Endodermal cell (in vitro differentiated cells): ENCODE measurements around the gene ZBTB26. TPM values are rescaled to one million over a fixed set of nuclear protein-coding genes. Genes with fewer than 3 reads are reported as not detected.

Source experiments
- DNase-seq: peaks from one replicate; pipeline ENCODE4 v3.0.0-alpha.2; 2017
- H3K27ac ChIP-seq: 2 replicates; pipeline ENCODE4 v1.5.1; 2013; ENCODE audit warnings: mild to moderate bottlenecking, low read depth, low read length, moderate library complexity
- H3K27me3 ChIP-seq: 2 replicates; pipeline ENCODE4 v1.6.1; 2013; ENCODE audit warnings: mild to moderate bottlenecking, low read length, moderate library complexity; ENCODE audit not compliant: insufficient read depth, control insufficient read depth, poor library complexity, severe bottlenecking
- H3K36me3 ChIP-seq: 2 replicates; pipeline ENCODE4 v1.7.0; 2013; ENCODE audit warnings: mild to moderate bottlenecking, low read length, moderate library complexity; ENCODE audit not compliant: control insufficient read depth, insufficient read depth
- H3K4me1 ChIP-seq: one replicate; pipeline ENCODE4 v1.7.0; 2013; ENCODE audit warnings: low read length; ENCODE audit not compliant: control insufficient read depth, insufficient read depth
- H3K4me3 ChIP-seq: 2 replicates; pipeline ENCODE4 v1.5.1; 2013; ENCODE audit warnings: mild to moderate bottlenecking, low read length, moderate library complexity
- H3K9ac ChIP-seq: 2 replicates; pipeline ENCODE4 v1.6.1; 2013; ENCODE audit warnings: mild to moderate bottlenecking, low read length, moderate library complexity; ENCODE audit not compliant: poor library complexity, severe bottlenecking; ENCODE audit errors: extremely low read depth
- H3K9me3 ChIP-seq: 2 replicates; pipeline ENCODE4 v1.6.1; 2013; ENCODE audit warnings: mild to moderate bottlenecking, low read length, moderate library complexity; ENCODE audit not compliant: control insufficient read depth
- H3K27ac Mint-ChIP-seq: 2 replicates; pipeline ENCODE4 v1.8.0; 2020; ENCODE audit warnings: mixed read lengths
- H3K27me3 Mint-ChIP-seq: 2 replicates; pipeline ENCODE4 v1.8.0; 2021; ENCODE audit warnings: mild to moderate bottlenecking, mixed read lengths; ENCODE audit not compliant: insufficient read depth
- H3K36me3 Mint-ChIP-seq: 2 replicates; pipeline ENCODE4 v1.8.0; 2020; ENCODE audit warnings: low read depth, mixed read lengths
- H3K4me1 Mint-ChIP-seq: 2 replicates; pipeline ENCODE4 v1.8.0; 2020; ENCODE audit warnings: mixed read lengths
- H3K4me3 Mint-ChIP-seq: 2 replicates; pipeline ENCODE4 v1.8.0; 2020; ENCODE audit warnings: mild to moderate bottlenecking, moderate library complexity, mixed read lengths
- H3K9me3 Mint-ChIP-seq: 2 replicates; pipeline ENCODE4 v1.8.0; 2020; ENCODE audit warnings: mild to moderate bottlenecking, mixed read lengths
- WGBS, 2 experiments: methylation state at CpG; one replicate each; pipeline versions ENCODE4 v1.1.5 to v1.1.7; 2013; ENCODE audit warnings: missing lambda C conversion rate in 2 of 2, mixed read lengths in 1 of 2; ENCODE audit not compliant: insufficient coverage in 1 of 2, insufficient read length in 1 of 2; 5-methylcytosine and 5-hydroxymethylcytosine counted together
- total RNA-seq, 2 donors: library from RNA; stranded (reverse); fragmentation: NEBNext Ultra II Directional in 1 of 2; extraction: Animal tissue kit (Norgen Biotek cat#: 25700) in 1 of 2; gene quantifications; 2 replicates in 1 of 2; 3 replicates in 1 of 2; pipeline ENCODE4 v1.2.1, GENCODE V29; 2021
- TF ChIP-seq, protein P1 (sequence below): fragments of 200-600 bp; sonication (generic); conservative IDR thresholded peaks from 2 replicates; pipeline ENCODE4 v1.5.0; 2021; ENCODE audit warnings: antibody characterized with exemption, mild to moderate bottlenecking

The ZBTB26 gene
- total RNA-seq, 2 donors from 2014 or later, result 9.8 to 11.6 TPM

DNA sequence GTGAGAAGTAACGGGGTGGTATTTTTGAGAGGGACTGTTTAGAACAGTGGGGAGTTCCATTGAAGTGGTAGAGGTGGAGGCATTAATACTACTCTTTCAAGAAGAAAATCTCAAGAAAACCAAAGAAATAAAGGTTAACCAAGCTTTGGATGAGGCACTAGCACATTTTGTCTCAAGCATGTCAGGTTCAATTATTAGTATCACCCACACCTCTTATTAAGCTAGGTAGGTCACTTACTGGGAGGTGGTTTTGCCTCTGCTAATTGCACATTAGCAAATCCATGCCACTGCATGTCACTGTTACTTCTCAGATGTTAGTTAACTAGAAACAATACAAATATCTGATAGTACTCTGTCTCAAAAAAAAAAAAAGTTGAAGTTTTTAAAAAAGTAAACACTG, 19.7 kb upstream of the ZBTB26 start:
- no peak for DNase-seq
- H3K27ac ChIP-seq, result no peak overlapping the region
- no peaks in the 10 kb centered on the region for H3K27me3 ChIP-seq
- no peak overlapping the region for H3K4me3 ChIP-seq
- no peaks in the 10 kb centered on the region for H3K9me3 ChIP-seq
- no peaks in the 10 kb centered on the region for H3K36me3 ChIP-seq
- TF ChIP-seq, protein P1, sequence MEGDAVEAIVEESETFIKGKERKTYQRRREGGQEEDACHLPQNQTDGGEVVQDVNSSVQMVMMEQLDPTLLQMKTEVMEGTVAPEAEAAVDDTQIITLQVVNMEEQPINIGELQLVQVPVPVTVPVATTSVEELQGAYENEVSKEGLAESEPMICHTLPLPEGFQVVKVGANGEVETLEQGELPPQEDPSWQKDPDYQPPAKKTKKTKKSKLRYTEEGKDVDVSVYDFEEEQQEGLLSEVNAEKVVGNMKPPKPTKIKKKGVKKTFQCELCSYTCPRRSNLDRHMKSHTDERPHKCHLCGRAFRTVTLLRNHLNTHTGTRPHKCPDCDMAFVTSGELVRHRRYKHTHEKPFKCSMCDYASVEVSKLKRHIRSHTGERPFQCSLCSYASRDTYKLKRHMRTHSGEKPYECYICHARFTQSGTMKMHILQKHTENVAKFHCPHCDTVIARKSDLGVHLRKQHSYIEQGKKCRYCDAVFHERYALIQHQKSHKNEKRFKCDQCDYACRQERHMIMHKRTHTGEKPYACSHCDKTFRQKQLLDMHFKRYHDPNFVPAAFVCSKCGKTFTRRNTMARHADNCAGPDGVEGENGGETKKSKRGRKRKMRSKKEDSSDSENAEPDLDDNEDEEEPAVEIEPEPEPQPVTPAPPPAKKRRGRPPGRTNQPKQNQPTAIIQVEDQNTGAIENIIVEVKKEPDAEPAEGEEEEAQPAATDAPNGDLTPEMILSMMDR, result no peak
- Mint-ChIP-seq H3K27me3 (no peaks in the 10 kb centered on the region), H3K4me3 (no peak overlapping the region), H3K27ac (peak overlapping the region; percentile 18), H3K9me3 (no peaks in the 10 kb centered on the region), H3K4me1 (peaks cover 19% of the 10 kb centered on the region), H3K36me3 (peaks cover 2% of the 10 kb centered on the region)
- WGBS, 2 experiments, result 95% methylated on average over 1 of the region's 1 CpG; no CpG with 5 or more reads in 1 of the 2 experiments
- no peak overlapping the region for H3K9ac ChIP-seq
- H3K4me1 ChIP-seq, result no peaks in the 10 kb centered on the region

DNA sequence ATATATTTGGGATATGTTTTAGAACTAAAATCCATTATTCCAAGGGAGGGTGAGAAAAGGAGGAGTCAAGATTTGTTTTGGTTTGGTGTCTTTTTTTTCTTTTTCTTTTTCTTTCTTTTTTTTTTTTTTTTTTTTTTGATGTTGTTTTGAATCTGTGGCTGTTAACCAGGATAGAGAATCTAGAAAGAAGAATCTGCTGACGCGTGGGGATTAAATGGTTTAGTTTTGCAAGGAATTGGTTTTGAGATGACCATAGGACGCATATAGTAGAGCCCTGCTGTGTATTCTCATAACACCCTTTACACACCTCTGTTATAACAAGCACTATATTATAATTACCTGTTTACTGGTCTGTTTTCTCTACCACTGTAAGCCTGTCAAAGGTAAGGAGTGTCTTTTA, 19.0 kb upstream of the ZBTB26 start:
- no peak overlapping the region for H3K4me3 ChIP-seq
- Mint-ChIP-seq H3K27ac (no peak overlapping the region), H3K4me3 (no peak overlapping the region), H3K9me3 (no peaks in the 10 kb centered on the region), H3K27me3 (no peaks in the 10 kb centered on the region), H3K4me1 (peaks cover 27% of the 10 kb centered on the region), H3K36me3 (peaks cover 2% of the 10 kb centered on the region)
- 90% methylated on average over 3 of the region's 3 CpGs; no CpG with 5 or more reads in 1 of the 2 experiments for WGBS, 2 experiments
- H3K9me3 ChIP-seq, result no peaks in the 10 kb centered on the region
- TF ChIP-seq, protein P1, result no peak
- no peaks in the 10 kb centered on the region for H3K4me1 ChIP-seq
- H3K36me3 ChIP-seq, result no peaks in the 10 kb centered on the region
- H3K27me3 ChIP-seq, result no peaks in the 10 kb centered on the region
- H3K9ac ChIP-seq, result no peak overlapping the region
- H3K27ac ChIP-seq, result no peak overlapping the region
- DNase-seq, result no peak

DNA sequence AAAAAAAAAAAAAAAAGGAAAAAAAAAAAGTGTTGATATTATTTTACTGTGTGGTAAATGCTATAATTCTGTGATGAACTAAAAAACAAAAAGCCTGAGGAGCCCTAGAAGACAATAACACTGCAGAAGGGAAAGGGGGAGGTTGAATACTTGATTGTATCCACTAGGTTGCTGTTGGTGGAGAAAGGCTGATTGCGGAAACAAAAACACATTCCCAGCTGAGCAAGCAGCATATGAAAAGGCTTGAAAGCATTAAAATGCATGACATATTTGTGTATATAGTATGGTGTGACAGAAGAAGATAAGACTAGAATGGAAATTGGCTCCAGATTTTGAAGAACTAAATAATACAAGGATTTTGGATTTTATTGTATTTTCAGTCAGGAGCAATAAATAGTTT, 18.4 kb upstream of the ZBTB26 start:
- Histone ChIP-seq H3K27ac (no peak overlapping the region), H3K36me3 (no peaks in the 10 kb centered on the region), H3K27me3 (no peaks in the 10 kb centered on the region), H3K4me3 (no peak overlapping the region), H3K4me1 (no peaks in the 10 kb centered on the region), H3K9ac (no peak overlapping the region), H3K9me3 (no peaks in the 10 kb centered on the region)
- H3K9me3 Mint-ChIP-seq, result no peaks in the 10 kb centered on the region
- H3K4me1 Mint-ChIP-seq, result peaks cover 30% of the 10 kb centered on the region
- TF ChIP-seq, protein P1, result no peak
- H3K27me3 Mint-ChIP-seq, result no peaks in the 10 kb centered on the region
- WGBS, 2 experiments, result 71 to 93% methylated on average over 1 of the region's 1 CpG
- no peak for DNase-seq
- no peak overlapping the region for H3K4me3 Mint-ChIP-seq
- peaks cover 2% of the 10 kb centered on the region for H3K36me3 Mint-ChIP-seq
- H3K27ac Mint-ChIP-seq, result no peak overlapping the region
